K562 (cell line): Measurements from ENCODE around the gene ATP7B. TPM values are rescaled to one million over a fixed set of nuclear protein-coding genes. Genes with fewer than 3 reads are reported as not detected.

Experiments used
- ATAC-seq: fragments of 200-7000 bp; cut with Tn5 transposase; 3 replicates; pipeline ENCODE4 v1.9.1; 2020; ENCODE audit warnings: moderate library complexity
- BruUV-seq: library from RNA; stranded (reverse); fragments of 400-500 nt; replicated peaks from 2 replicates; lab custom pipeline; 2021; lab: Mats Ljungman, UMichigan
- CTCF ChIA-PET: fragments of 300-600 bp; formaldehyde crosslinking; extraction: SDS; loops from one replicate; lab custom pipeline; 2021; ENCODE audit warnings: low intra/inter-chr PET ratio; lab: Yijun Ruan, JAX
- POLR2A ChIA-PET: fragments of 300-600, 350-650 bp; sonication (Branson Sonifier 250); formaldehyde crosslinking; extraction: SDS; loops from one replicate; lab custom pipeline; 2021; ENCODE audit warnings: antibody characterized with exemption, inconsistent platforms; lab: Yijun Ruan, JAX
- DNase-seq, 4 experiments: peaks; one replicate each; pipeline versions ENCODE4 v3.0.0 to v3.0.0-alpha.2; 2011 to 2018; ENCODE audit warnings: low spot score in 3 of 4, mixed read lengths in 3 of 4; ENCODE audit errors: extremely low read depth in 1 of 4
- FAIRE-seq: peaks from 2 replicates; lab custom pipeline; 2011; peaks lifted over from hg19 to GRCh38; lab: Jason Lieb, UNC
- H2AFZ ChIP-seq: 2 replicates; pipeline ENCODE4 v1.6.0; 2011; ENCODE audit warnings: low read depth, low read length, control low read depth, inconsistent platforms
- H3K27ac ChIP-seq: fragments of 200-600 bp; 3 replicates; pipeline ENCODE4 v1.8.0; 2011; ENCODE audit warnings: low read depth, mild to moderate bottlenecking, control low read depth, inconsistent platforms, low read length, moderate library complexity, mixed read lengths; ENCODE audit errors: extremely low read depth
- H3K27me3 ChIP-seq, 2 experiments: fragments of 300-600 bp in 1 of 2; 2 replicates in 1 of 2; 3 replicates in 1 of 2; pipeline versions ENCODE4 v1.6.0 to v1.8.0; 2011; ENCODE audit warnings: inconsistent platforms in 2 of 2, low read length in 2 of 2, mild to moderate bottlenecking in 1 of 2, mixed read lengths in 1 of 2, moderate library complexity in 1 of 2; ENCODE audit not compliant: control insufficient read depth in 2 of 2, insufficient read depth in 2 of 2
- H3K36me3 ChIP-seq: fragments of 300-600 bp; 3 replicates; pipeline ENCODE4 v1.8.0; 2011; ENCODE audit warnings: mild to moderate bottlenecking, low read length, inconsistent platforms; ENCODE audit not compliant: control insufficient read depth, insufficient read depth
- H3K4me1 ChIP-seq, 2 experiments: fragments of 200-600 bp in 1 of 2; replicated peaks in 1 of 2; 2 replicates in 1 of 2; 3 replicates in 1 of 2; pipeline versions ENCODE4 v1.5.1 to v1.8.0; 2011; ENCODE audit warnings: inconsistent platforms in 2 of 2, low read length in 2 of 2, mild to moderate bottlenecking in 1 of 2, mixed read lengths in 1 of 2, moderate library complexity in 1 of 2; ENCODE audit not compliant: control insufficient read depth in 2 of 2, insufficient read depth in 2 of 2
- H3K4me2 ChIP-seq: 2 replicates; pipeline ENCODE4 v1.6.1; 2011; ENCODE audit warnings: low read length, control low read depth, inconsistent platforms, mixed read lengths; ENCODE audit not compliant: insufficient read depth
- H3K4me3 ChIP-seq: fragments of 200-600 bp; sonication (generic), shearing (Covaris generic); 2 replicates; pipeline ENCODE4 v1.5.1; 2016; ENCODE audit warnings: control low read depth, inconsistent platforms
- H3K79me2 ChIP-seq: fragments of 200-600 bp; 3 replicates; pipeline ENCODE4 v1.8.0; 2011; ENCODE audit warnings: low read length, inconsistent platforms; ENCODE audit not compliant: control insufficient read depth, insufficient read depth
- H3K9ac ChIP-seq, 2 experiments: 2 replicates each; pipeline versions ENCODE4 v1.6.0 to v1.6.1; 2011; ENCODE audit warnings: low read depth in 2 of 2, low read length in 2 of 2, control low read depth in 1 of 2, inconsistent platforms in 1 of 2, mild to moderate bottlenecking in 1 of 2, mixed read lengths in 1 of 2; ENCODE audit not compliant: insufficient read depth in 1 of 2
- H3K9me1 ChIP-seq: one replicate; pipeline ENCODE4 v1.6.0; 2011; ENCODE audit warnings: inconsistent platforms, mild to moderate bottlenecking, low read length, moderate library complexity; ENCODE audit not compliant: control insufficient read depth, insufficient read depth
- H3K9me3 ChIP-seq: replicated peaks from 2 replicates; pipeline ENCODE4 v1.5.1; 2011; ENCODE audit warnings: low read depth, low read length, inconsistent platforms; ENCODE audit not compliant: control insufficient read depth, insufficient read depth
- H4K20me1 ChIP-seq: replicated peaks from 2 replicates; pipeline ENCODE4 v1.6.1; 2011; ENCODE audit warnings: low read length, inconsistent platforms, mixed read lengths; ENCODE audit not compliant: control insufficient read depth, insufficient read depth
- CBX3 ChIP-seq, 2 experiments: IDR thresholded peaks; 1 replicate in 1 of 2; 2 replicates in 1 of 2; pipeline ENCODE4 v1.6.1; 2012; ENCODE audit warnings: inconsistent platforms in 2 of 2, low read length in 2 of 2, borderline replicate concordance in 1 of 2, control low read depth in 1 of 2
- CEBPG ChIP-seq, 3 experiments: fragments of 200-800 bp in 1 of 3; sonication (Bioruptor generic) in 1 of 3; sonication (generic) in 1 of 3; formaldehyde crosslinking in 1 of 3; IDR thresholded peaks in 2 of 3; conservative IDR thresholded peaks in 1 of 3; 2 replicates each; pipeline versions ENCODE4 v1.6.1 to v1.8.0; 2016 to 2022; ENCODE audit warnings: missing compliant biosample characterization in 2 of 3, missing genetic modification characterization in 2 of 3, mild to moderate bottlenecking in 1 of 3, missing genetic modification reagents in 1 of 3
- KDM2B ChIP-seq: fragments of 250-450 bp; sonication (Bioruptor Pico); IDR thresholded peaks from 2 replicates; pipeline ENCODE4 v1.8.0; 2021; ENCODE audit warnings: mild to moderate bottlenecking, moderate library complexity
- KLF16 ChIP-seq: IDR thresholded peaks from 2 replicates; pipeline ENCODE4 v1.6.1; 2016; ENCODE audit warnings: antibody characterized with exemption
- WGBS: fragments of 100-300 bp; shearing (Covaris generic); methylation state at CpG from one replicate; pipeline ENCODE4 v1.1.6; 2016; ENCODE audit warnings: low coverage, mixed read lengths; ENCODE audit not compliant: insufficient coverage; ENCODE audit errors: missing lambda C conversion rate; 5-methylcytosine and 5-hydroxymethylcytosine counted together
- in situ Hi-C: fragments of 300-500 bp; cut with MboI; formaldehyde crosslinking; loops from 4 replicates; pipeline ENCODE4 v1.15.0; 2018; ENCODE audit warnings: inconsistent platforms, mixed read lengths
- intact Hi-C: fragments of 100-400 bp; cut with micrococcal nuclease; formaldehyde crosslinking; loops from 2 replicates; pipeline ENCODE4 v1.14.2; 2022
- polyA plus RNA-seq, 8 experiments: library from polyadenylated mRNA; depleted of rRNA in 4 of 8; stranded (reverse) in 5 of 8; unstranded in 3 of 8; fragments of >200 nt; fragmentation: Nextera tagmentation in 2 of 8; fragmentation: Illumina TruSeq in 1 of 8; extraction: Ambion mirVana in 2 of 8; extraction: Trizol in 1 of 8; gene quantifications; 2 replicates each; pipeline versions ENCODE4 v1.2.1 to v1.2.3, GENCODE V29; 2011 to 2014; ENCODE audit warnings: inconsistent platforms in 1 of 8, missing spikeins in 1 of 8
- total RNA-seq, 7 experiments: library from RNA; depleted of rRNA in 6 of 7; stranded (reverse); fragments of >200 nt in 6 of 7; fragmentation: Illumina TruSeq in 2 of 7; extraction: Trizol in 2 of 7; gene quantifications; 2 replicates each; pipeline versions ENCODE4 v1.2.1 to v1.2.3, GENCODE V29; 2011 to 2021; ENCODE audit warnings: low replicate concordance in 1 of 7
- TF ChIP-seq, protein P1 (sequence below): IDR thresholded peaks from 2 replicates; pipeline ENCODE4 v1.6.1; 2012; ENCODE audit warnings: low read depth, low read length, improper control_type of control experiment, borderline replicate concordance

The ATP7B gene
- total and polyA plus RNA-seq, 9 of the 15 experiments (the other 6 are each of a cell fraction or from before 2014, with no cell fraction given), result 1.1 to 20.4 (median 8.5) TPM

- Histone ChIP-seq H2AFZ (no peak overlapping the region), H3K4me3 (no peak overlapping the region), H4K20me1 (no peaks in the 10 kb centered on the region), H3K4me2 (no peak overlapping the region), H3K79me2 (no peaks in the 10 kb centered on the region), H3K9me1 (no peaks in the 10 kb centered on the region), H3K4me1 (no peaks in the 10 kb centered on the region; a peak in 1 of 5 replicates), H3K36me3 (no peaks in the 10 kb centered on the region), H3K9ac (no peak overlapping the region), H3K27ac (no peak overlapping the region), H3K9me3 (no peaks in the 10 kb centered on the region), H3K27me3 (no peaks in the 10 kb centered on the region)
- DNase-seq, result no peak
- FAIRE-seq, result no peak
- no TSS peak for BruUV-seq
- no peak for ATAC-seq
- intact Hi-C loops (no loop called here), in situ Hi-C loops (no loop called here)
- POLR2A ChIA-PET, result no interaction called here
- TF ChIP-seq CEBPG (CRISPR knock-in tag; IDR thresholded peaks at IDR 0.05) (no peak), CEBPG (tag; conservative IDR thresholded peaks at IDR 0.05 in 1 of 2, IDR thresholded peaks at IDR 0.05 in 1 of 2) (no peak), CBX3 (IDR thresholded peaks at IDR 0.05; ENCODE audit: borderline replicate concordance in 1 of 2, low read length in 2 of 2) (no peak), KDM2B (CRISPR knock-in tag) (no peak), KLF16 (no peak)
- TF ChIP-seq, protein P1, sequence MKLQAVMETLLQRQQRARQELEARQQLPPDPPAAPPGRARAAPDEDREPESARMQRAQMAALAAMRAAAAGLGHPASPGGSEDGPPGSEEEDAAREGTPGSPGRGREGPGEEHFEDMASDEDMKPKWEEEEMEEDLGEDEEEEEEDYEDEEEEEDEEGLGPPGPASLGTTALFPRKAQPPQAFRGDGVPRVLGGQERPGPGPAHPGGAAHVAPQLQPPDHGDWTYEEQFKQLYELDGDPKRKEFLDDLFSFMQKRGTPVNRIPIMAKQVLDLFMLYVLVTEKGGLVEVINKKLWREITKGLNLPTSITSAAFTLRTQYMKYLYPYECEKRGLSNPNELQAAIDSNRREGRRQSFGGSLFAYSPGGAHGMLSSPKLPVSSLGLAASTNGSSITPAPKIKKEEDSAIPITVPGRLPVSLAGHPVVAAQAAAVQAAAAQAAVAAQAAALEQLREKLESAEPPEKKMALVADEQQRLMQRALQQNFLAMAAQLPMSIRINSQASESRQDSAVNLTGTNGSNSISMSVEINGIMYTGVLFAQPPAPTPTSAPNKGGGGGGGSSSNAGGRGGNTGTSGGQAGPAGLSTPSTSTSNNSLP, result no peak
- CTCF ChIA-PET, result no interaction called here
- WGBS, result 86% methylated on average over 8 of the region's 8 CpGs
Measured at GRCh38 chr13:51907040-51907732, 104.1 kb downstream of the ATP7B start.
